HL-60 (cell line): ENCODE data around the gene HERPUD2.

Experiments
- CTCF ChIP-seq: IDR thresholded peaks from one replicate; pipeline ENCODE4 v1.5.1; 2011; ENCODE audit warnings: low read length, control low read depth, inconsistent platforms; ENCODE audit not compliant: insufficient read depth
- POLR2AphosphoS5 ChIP-seq: IDR thresholded peaks from 2 replicates; pipeline ENCODE4 v1.6.1; 2012; ENCODE audit warnings: low read depth
- REST ChIP-seq: IDR thresholded peaks from 2 replicates; pipeline ENCODE4 v1.6.1; 2012; ENCODE audit warnings: low read depth; ENCODE audit not compliant: insufficient replicate concordance

- TF ChIP-seq CTCF (no peak), REST (no peak), POLR2AphosphoS5 (no peak)
Measured at GRCh38 chr7:35697414-35698175, 2.7 kb upstream of the HERPUD2 start.
